Stomach (tissue), 9 donors: ENCODE data around the gene CCDC170. TPM values are rescaled to one million over a fixed set of nuclear protein-coding genes. Genes with fewer than 3 reads are reported as not detected.

ENCODE experiments used
- DNase-seq, 2 donors: peaks; one replicate each; pipeline versions ENCODE4 v3.0.0 to v3.0.0-alpha.2; 2013 to 2019
- H3K27ac ChIP-seq, 5 donors: fragments of 200-600 bp in 4 of 5; sonication (generic) in 4 of 5; one replicate each; pipeline ENCODE4 v1.5.1; 2013 to 2019; ENCODE audit warnings: mild to moderate bottlenecking in 1 of 5, moderate library complexity in 1 of 5
- H3K27me3 ChIP-seq, 3 donors: fragments of 200-600 bp; sonication (generic); one replicate each; pipeline ENCODE4 v1.5.1; 2017 to 2019; ENCODE audit warnings: mixed run types in 1 of 3
- H3K36me3 ChIP-seq, 4 donors: fragments of 200-600 bp; sonication (generic); 1 replicate in 3 of 4; 2 replicates in 1 of 4; pipeline ENCODE4 v1.5.1; 2016 to 2019
- H3K4me1 ChIP-seq, 4 donors: fragments of 200-600 bp; sonication (generic); one replicate each; pipeline ENCODE4 v1.5.1; 2016 to 2019
- H3K4me3 ChIP-seq, 4 donors: fragments of 200-600 bp; sonication (generic) in 3 of 4; one replicate each; pipeline ENCODE4 v1.5.1; 2016 to 2019; ENCODE audit warnings: mild to moderate bottlenecking in 1 of 4
- H3K9me3 ChIP-seq, 4 donors: fragments of 200-600 bp; sonication (generic); one replicate each; pipeline ENCODE4 v1.5.1; 2016 to 2019
- EP300 ChIP-seq: sonication (generic); formaldehyde crosslinking; IDR thresholded peaks from one replicate; pipeline ENCODE4 v1.6.1; 2017; ENCODE audit warnings: antibody characterized with exemption
- POLR2A ChIP-seq, 4 donors: fragments of 450-650 bp; IDR thresholded peaks; one replicate each; pipeline ENCODE4 v1.6.1; 2016; ENCODE audit warnings: antibody characterized with exemption in 4 of 4, control low read depth in 2 of 4, mild to moderate bottlenecking in 1 of 4, moderate library complexity in 1 of 4
- POLR2AphosphoS5 ChIP-seq, 3 donors: sonication (generic); formaldehyde crosslinking; IDR thresholded peaks; one replicate each; pipeline ENCODE4 v1.6.1; 2016; ENCODE audit warnings: antibody characterized with exemption in 3 of 3
- WGBS, 5 donors: extraction: QIAGEN DNeasy Blood & Tissue Kit in 3 of 5; methylation state at CpG; one replicate each; pipeline versions ENCODE4 v1.1.5 to v1.1.7; 2013 to 2018; 5-methylcytosine and 5-hydroxymethylcytosine counted together
- intact Hi-C: fragments of 100-400 bp; cut with DNase I; formaldehyde crosslinking; loops from one replicate; pipeline ENCODE4 v1.15.1; 2023; ENCODE audit warnings: low total_unique reads
- polyA plus RNA-seq, 3 donors: library from polyadenylated mRNA; stranded (reverse); fragments of 200-250 nt; gene quantifications; one replicate each; pipeline ENCODE4 v1.2.3, GENCODE V29; 2013
- total RNA-seq, 5 donors: library from RNA; depleted of rRNA; stranded (reverse); fragments of >200 nt; gene quantifications; one replicate each; pipeline versions ENCODE4 v1.1.0 to v1.2.3, GENCODE V29; 2014 to 2016
- TF ChIP-seq, protein P1 (sequence below), 7 experiments: fragments of 450-650 bp in 4 of 7; fragments of 200-600 bp in 3 of 7; sonication (generic) in 3 of 7; IDR thresholded peaks; one replicate each; pipeline ENCODE4 v1.5.1; 2016 to 2019; ENCODE audit warnings: antibody characterized with exemption in 7 of 7, control low read depth in 2 of 7, mild to moderate bottlenecking in 1 of 7
- donor health status: healthy with polysubstance abuse.
- donor health status: Bipolar disorder and iron deficiency.
- donor health status: healthy.

CCDC170 gene
- total and polyA plus RNA-seq, 8 donors: 0.05 to 3.6 (median 0.61) TPM; not detected in 1

DNA sequence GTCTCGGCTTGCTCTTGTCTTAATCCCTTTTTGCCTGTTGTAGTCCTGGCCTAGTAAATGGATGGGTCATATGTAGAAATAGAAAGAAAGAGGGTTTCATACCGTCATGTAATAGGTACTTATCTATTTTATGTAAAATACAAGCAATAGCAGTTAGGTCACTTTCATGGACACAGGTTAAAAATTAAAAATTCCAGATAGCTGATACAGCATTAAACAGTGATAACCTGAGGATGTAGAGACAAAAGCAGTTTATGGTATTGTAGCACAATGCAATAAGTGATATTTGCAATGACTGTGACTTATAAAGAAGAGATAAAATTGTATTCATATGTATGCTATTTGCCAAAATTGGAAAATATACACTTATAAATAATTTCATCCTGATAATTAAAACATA, 96.9 kb downstream of the CCDC170 start:
- 38 to 72% (median 56%) methylated on average over 2 of the region's 2 CpGs for WGBS, 5 donors
- no peak for TF ChIP-seq EP300
- no peak for TF ChIP-seq POLR2AphosphoS5 (IDR thresholded peaks at IDR 0.05)
- TF ChIP-seq POLR2A (IDR thresholded peaks at IDR 0.05): no peak
- TF ChIP-seq, protein P1, sequence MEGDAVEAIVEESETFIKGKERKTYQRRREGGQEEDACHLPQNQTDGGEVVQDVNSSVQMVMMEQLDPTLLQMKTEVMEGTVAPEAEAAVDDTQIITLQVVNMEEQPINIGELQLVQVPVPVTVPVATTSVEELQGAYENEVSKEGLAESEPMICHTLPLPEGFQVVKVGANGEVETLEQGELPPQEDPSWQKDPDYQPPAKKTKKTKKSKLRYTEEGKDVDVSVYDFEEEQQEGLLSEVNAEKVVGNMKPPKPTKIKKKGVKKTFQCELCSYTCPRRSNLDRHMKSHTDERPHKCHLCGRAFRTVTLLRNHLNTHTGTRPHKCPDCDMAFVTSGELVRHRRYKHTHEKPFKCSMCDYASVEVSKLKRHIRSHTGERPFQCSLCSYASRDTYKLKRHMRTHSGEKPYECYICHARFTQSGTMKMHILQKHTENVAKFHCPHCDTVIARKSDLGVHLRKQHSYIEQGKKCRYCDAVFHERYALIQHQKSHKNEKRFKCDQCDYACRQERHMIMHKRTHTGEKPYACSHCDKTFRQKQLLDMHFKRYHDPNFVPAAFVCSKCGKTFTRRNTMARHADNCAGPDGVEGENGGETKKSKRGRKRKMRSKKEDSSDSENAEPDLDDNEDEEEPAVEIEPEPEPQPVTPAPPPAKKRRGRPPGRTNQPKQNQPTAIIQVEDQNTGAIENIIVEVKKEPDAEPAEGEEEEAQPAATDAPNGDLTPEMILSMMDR (IDR thresholded peaks at IDR 0.05): no peak
- no peak for DNase-seq
- peaks cover 0 to 13% (median 9%) of the 10 kb centered on the region in 4 donors for H3K9me3 ChIP-seq
- intact Hi-C loops: no loop called here
- no peak overlapping the region for H3K4me3 ChIP-seq
- H3K36me3 ChIP-seq: no peaks in the 10 kb centered on the region
- H3K27me3 ChIP-seq: no peaks in the 10 kb centered on the region
- H3K27ac ChIP-seq: no peak overlapping the region
- H3K4me1 ChIP-seq: no peaks in the 10 kb centered on the region

DNA sequence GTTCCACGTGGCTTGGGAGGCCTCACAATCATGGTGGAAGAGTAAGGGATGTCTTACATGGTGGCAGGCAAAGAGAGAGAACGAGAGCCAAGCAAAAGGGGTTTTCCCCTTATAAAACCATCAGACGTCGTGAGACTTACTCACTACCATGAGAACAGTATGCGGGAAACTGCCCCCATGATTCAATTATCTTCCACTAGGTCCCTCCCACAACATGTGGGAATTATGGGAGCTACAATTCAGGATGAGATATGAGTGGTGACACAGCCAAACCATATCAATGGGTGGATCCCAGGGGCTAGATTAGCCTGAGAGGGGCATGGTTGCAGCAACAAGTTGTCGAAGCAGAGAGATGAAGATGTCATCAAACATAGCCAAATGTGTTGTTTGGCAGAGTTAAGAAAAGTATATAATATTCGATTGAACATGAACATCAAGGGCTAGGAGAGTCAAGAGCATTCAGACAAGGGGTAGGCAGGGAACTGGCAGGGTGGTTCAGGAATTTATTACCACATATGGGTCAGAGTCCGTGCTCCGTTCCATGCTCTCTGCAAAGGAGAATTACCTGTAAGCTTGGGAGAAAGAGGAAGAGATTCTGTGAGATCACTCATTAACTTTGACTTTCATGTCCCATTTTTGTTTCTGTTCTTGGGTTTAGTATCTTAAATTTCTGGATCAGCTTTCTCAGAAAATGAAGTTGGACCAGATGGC, 98.8 kb downstream of the CCDC170 start:
- intact Hi-C loops: no loop called here
- H3K4me1 ChIP-seq: no peaks in the 10 kb centered on the region
- no peak overlapping the region for H3K27ac ChIP-seq
- H3K36me3 ChIP-seq: no peaks in the 10 kb centered on the region
- no peak overlapping the region for H3K4me3 ChIP-seq
- H3K27me3 ChIP-seq: no peaks in the 10 kb centered on the region
- H3K9me3 ChIP-seq: peaks cover 0 to 13% (median 9%) of the 10 kb centered on the region in 4 donors
- 79 to 90% (median 81%) methylated on average over 9 of the region's 9 CpGs for WGBS, 5 donors
- TF ChIP-seq POLR2A (IDR thresholded peaks at IDR 0.05): no peak
- no peak for TF ChIP-seq EP300
- TF ChIP-seq, protein P1 (IDR thresholded peaks at IDR 0.05): no peak
- DNase-seq: no peak

DNA sequence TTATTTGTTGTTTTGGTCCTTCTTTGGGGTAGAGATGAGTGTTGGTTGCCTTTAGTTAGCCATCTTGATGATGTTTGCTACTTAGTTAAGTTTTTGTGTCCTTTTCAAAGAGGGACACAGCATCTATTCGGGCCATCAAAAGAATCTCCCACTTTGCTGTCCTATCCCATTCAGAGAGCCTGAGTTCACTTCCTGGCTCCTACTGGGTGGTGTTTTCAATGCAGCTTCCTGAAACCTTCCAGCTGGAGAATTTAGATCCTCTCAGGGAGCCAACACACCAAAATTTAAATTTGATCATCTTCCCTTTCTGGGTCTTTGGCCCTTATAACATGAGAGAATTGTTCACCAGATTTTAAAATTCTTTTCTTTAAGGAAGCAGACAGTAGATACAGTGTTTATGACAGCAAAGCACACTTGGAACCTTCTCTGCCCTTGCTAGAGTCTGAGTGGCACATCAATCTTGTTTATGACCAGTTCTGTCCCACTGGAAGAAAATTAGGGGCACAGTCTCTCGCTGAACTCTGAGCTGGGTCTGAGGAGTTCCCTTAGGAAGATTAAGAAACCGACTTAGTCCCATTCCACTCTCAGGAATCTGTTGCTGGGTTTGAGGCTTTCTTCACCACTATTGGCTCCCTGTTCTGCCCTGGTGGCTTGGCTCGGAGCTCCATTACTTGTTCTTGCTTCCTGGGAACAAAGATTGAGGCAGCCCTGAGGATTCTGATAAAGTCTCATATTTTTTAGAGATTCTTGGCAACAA, 115.5 kb downstream of the CCDC170 start:
- Histone ChIP-seq H3K9me3 (peaks cover 0 to 6% (median 3%) of the 10 kb centered on the region in 4 donors), H3K4me1 (no peaks in the 10 kb centered on the region), H3K4me3 (no peak overlapping the region), H3K27me3 (no peaks in the 10 kb centered on the region), H3K36me3 (no peaks in the 10 kb centered on the region), H3K27ac (peak overlapping the region in 2 of 5 donors; percentile 14 to 15)
- intact Hi-C loops: no loop called here
- no peak for TF ChIP-seq EP300
- no peak for TF ChIP-seq POLR2AphosphoS5 (IDR thresholded peaks at IDR 0.05)
- TF ChIP-seq, protein P1 (IDR thresholded peaks at IDR 0.05): no peak
- no peak for TF ChIP-seq POLR2A (IDR thresholded peaks at IDR 0.05)
- DNase-seq: peak in 1 of 2 donors; percentile 24
- 59 to 83% (median 68%) methylated on average over 4 of the region's 4 CpGs for WGBS, 5 donors

DNA sequence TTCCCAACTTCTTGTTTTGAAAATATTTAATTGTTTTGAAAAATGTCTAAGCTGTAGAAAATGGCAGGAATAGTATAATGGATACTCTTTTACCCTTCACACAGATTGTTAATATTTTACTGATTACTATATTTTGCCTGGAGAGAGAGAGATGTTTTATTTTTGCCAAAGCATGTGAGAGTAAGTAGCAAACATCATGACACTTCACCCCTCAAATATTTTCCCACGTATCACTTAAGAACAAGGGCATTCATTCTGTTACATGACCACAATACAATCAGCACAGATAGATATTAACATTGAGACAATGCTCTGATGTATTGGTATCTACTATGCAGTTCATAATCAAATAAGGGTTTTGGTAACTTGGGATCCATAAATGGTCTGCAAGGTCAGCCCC, 116.5 kb downstream of the CCDC170 start:
- Histone ChIP-seq H3K27ac (no peak overlapping the region), H3K4me1 (no peaks in the 10 kb centered on the region), H3K4me3 (no peak overlapping the region), H3K36me3 (no peaks in the 10 kb centered on the region), H3K9me3 (peaks cover 0 to 6% (median 3%) of the 10 kb centered on the region in 4 donors), H3K27me3 (no peaks in the 10 kb centered on the region)
- intact Hi-C loops: no loop called here
- no peak for DNase-seq
- 23 to 42% (median 26%) methylated on average over 1 of the region's 1 CpG for WGBS, 5 donors
- no peak for TF ChIP-seq EP300
- TF ChIP-seq POLR2AphosphoS5 (IDR thresholded peaks at IDR 0.05): no peak
- no peak for TF ChIP-seq POLR2A (IDR thresholded peaks at IDR 0.05)
- TF ChIP-seq, protein P1 (IDR thresholded peaks at IDR 0.05): no peak
